GM03348 (cell line): ENCODE results near the gene PRKCE.

Source experiments
- DNase-seq: peaks from one replicate; pipeline ENCODE4 v3.0.0; 2012; ENCODE audit warnings: low spot score

The PRKCE gene

GRCh38 chr2:45651415-45652089, at the start of gene PRKCE:
Gene PRKCE (plus strand): TSS chr2:45651675.
- peak; percentile 84 for DNase-seq

GRCh38 chr2:45602624-45603023, 48.9 kb upstream of the PRKCE start:
- DNase-seq, result no peak

GRCh38 chr2:45605116-45605515, 46.4 kb upstream of the PRKCE start:
- no peak for DNase-seq

GRCh38 chr2:45606796-45607195, 44.7 kb upstream of the PRKCE start:
- no peak for DNase-seq

- peak; percentile 29 for DNase-seq
These were observed 43.8 kb upstream of the PRKCE start for GRCh38 chr2:45607701-45608100.

GRCh38 chr2:45610281-45611019, 41.0 kb upstream of the PRKCE start:
- DNase-seq, result peak; percentile 61

- peak; percentile 95 for DNase-seq
These were observed 40.2 kb upstream of the PRKCE start, which contains the start of gene SRBD1 for GRCh38 chr2:45611020-45611859. Gene SRBD1 (minus strand): TSS chr2:45611267. CDS start chr2:45605441, 5,826 bp downstream.

GRCh38 chr2:45612285-45612684, 39.2 kb upstream of the PRKCE start:
- no peak for DNase-seq

GRCh38 chr2:45612731-45613130, 38.7 kb upstream of the PRKCE start:
- no peak for DNase-seq

- DNase-seq, result no peak
These were observed 37.1 kb upstream of the PRKCE start for GRCh38 chr2:45614330-45614729.

- no peak for DNase-seq
These were observed 36.5 kb upstream of the PRKCE start for GRCh38 chr2:45614871-45615415.

- DNase-seq, result no peak
These were observed 34.6 kb upstream of the PRKCE start for GRCh38 chr2:45616658-45617411.

- no peak for DNase-seq
These were observed 34.0 kb upstream of the PRKCE start for GRCh38 chr2:45617496-45617895.

GRCh38 chr2:45622336-45623075, 29.0 kb upstream of the PRKCE start:
- DNase-seq, result no peak

GRCh38 chr2:45623098-45623497, 28.4 kb upstream of the PRKCE start:
- no peak for DNase-seq

- DNase-seq, result no peak
These were observed 25.7 kb upstream of the PRKCE start for GRCh38 chr2:45625824-45626223.

GRCh38 chr2:45626387-45627221, 24.9 kb upstream of the PRKCE start:
- DNase-seq, result no peak

GRCh38 chr2:45627911-45628310, 23.6 kb upstream of the PRKCE start:
- peak; percentile 29 for DNase-seq

GRCh38 chr2:45629971-45630370, 21.5 kb upstream of the PRKCE start:
- no peak for DNase-seq

- no peak for DNase-seq
These were observed 20.2 kb upstream of the PRKCE start for GRCh38 chr2:45631319-45631718.
